Lung (tissue), 16 donors: ENCODE results near the gene CHRNA7. TPM values are rescaled to one million over a fixed set of nuclear protein-coding genes. Genes with fewer than 3 reads are reported as not detected.

ENCODE experiments used
- ATAC-seq: fragments of 200-7000 bp; cut with Tn5 transposase; one replicate; pipeline ENCODE4 v1.9.1; 2020; ENCODE audit warnings: moderate number of reproducible peaks; ENCODE audit not compliant: insufficient read depth, low FRiP score
- DNase-seq, 3 donors: peaks; one replicate each; pipeline ENCODE4 v3.0.0-alpha.2; 2013 to 2017
- H3K27ac ChIP-seq, 2 donors: one replicate each; pipeline ENCODE4 v1.5.1; 2013; ENCODE audit warnings: mild to moderate bottlenecking in 2 of 2, moderate library complexity in 2 of 2, control low read depth in 1 of 2, inconsistent platforms in 1 of 2, low read depth in 1 of 2, low read length in 1 of 2
- H3K27me3 ChIP-seq, 3 donors: one replicate each; pipeline ENCODE4 v1.5.1; 2013; ENCODE audit warnings: low read length in 2 of 3; ENCODE audit not compliant: control insufficient read depth in 3 of 3, insufficient read depth in 3 of 3
- H3K36me3 ChIP-seq, 4 donors: one replicate each; pipeline ENCODE4 v1.5.1; 2013; ENCODE audit warnings: low read length in 4 of 4, mild to moderate bottlenecking in 1 of 4, moderate library complexity in 1 of 4; ENCODE audit not compliant: control insufficient read depth in 4 of 4, insufficient read depth in 4 of 4
- H3K4me1 ChIP-seq, 5 donors: one replicate each; pipeline ENCODE4 v1.5.1; 2013; ENCODE audit warnings: low read length in 5 of 5, mild to moderate bottlenecking in 2 of 5, moderate library complexity in 1 of 5; ENCODE audit not compliant: control insufficient read depth in 5 of 5, insufficient read depth in 5 of 5
- H3K4me3 ChIP-seq: one replicate; pipeline ENCODE4 v1.5.1; 2013; ENCODE audit warnings: mild to moderate bottlenecking, control low read depth, moderate library complexity
- H3K9ac ChIP-seq, 2 donors: one replicate each; pipeline ENCODE4 v1.5.1; 2013; ENCODE audit warnings: low read length in 2 of 2, control low read depth in 1 of 2; ENCODE audit not compliant: insufficient read depth in 1 of 2
- H3K9me3 ChIP-seq, 4 donors: one replicate each; pipeline ENCODE4 v1.5.1; 2013; ENCODE audit warnings: low read length in 3 of 4, mild to moderate bottlenecking in 1 of 4, moderate library complexity in 1 of 4; ENCODE audit not compliant: control insufficient read depth in 4 of 4, insufficient read depth in 3 of 4
- CTCF ChIP-seq: IDR thresholded peaks from 2 replicates; pipeline ENCODE4 v1.5.1; 2012; ENCODE audit warnings: mild to moderate bottlenecking; ENCODE audit errors: control extremely low read depth, extremely low read depth
- WGBS, 2 donors: extraction: QIAGEN DNeasy Blood & Tissue Kit; methylation state at CpG; one replicate each; pipeline ENCODE4 v1.1.7; 2013; 5-methylcytosine and 5-hydroxymethylcytosine counted together
- long read RNA-seq, 5 donors: transcript quantifications; one replicate each; lab custom pipeline, GENCODE V29; 2026
- polyA plus RNA-seq, 2 donors: library from polyadenylated mRNA; stranded (reverse); fragments of 200-250 nt; gene quantifications; one replicate each; pipeline ENCODE4 v1.2.1, GENCODE V29; 2013
- total RNA-seq, 2 donors: library from RNA; depleted of rRNA in 1 of 2; stranded (reverse); fragments of >200 nt in 1 of 2; gene quantifications; one replicate each; pipeline ENCODE4 v1.2.1, GENCODE V29; 2014 to 2021
- donor health status: control.
- donor health status: control.
- donor health status: Bipolar disorder and iron deficiency.
- donor health status: healthy.
- donor health status: DM: yes; HTN: yes; CAD: no.

CHRNA7 gene
- 1 to 10 TPM; 1.6 to 2.7 TPM for total RNA-seq
- 1 to 10 TPM in 1 of 2 donors, under 1 TPM in 1; 0.30 to 1.1 TPM for polyA plus RNA-seq
- long read RNA-seq, donor 1, full-length matches to known transcripts: 29 of 29 reads
- long read RNA-seq, donor 1, partial matches to known transcripts: 0 of 29 reads
- long read RNA-seq, donor 1, other reads (novel, unspliced or antisense): 0 of 29 reads
- long read RNA-seq, donor 2, full-length matches to known transcripts: 18 of 18 reads
- long read RNA-seq, donor 2, partial matches to known transcripts: 0 of 18 reads
- long read RNA-seq, donor 2, other reads (novel, unspliced or antisense): 0 of 18 reads
- long read RNA-seq, donor 3, full-length matches to known transcripts: 14 of 14 reads
- long read RNA-seq, donor 3, partial matches to known transcripts: 0 of 14 reads
- long read RNA-seq, donor 3, other reads (novel, unspliced or antisense): 0 of 14 reads
- long read RNA-seq, donor 4, full-length matches to known transcripts: 19 of 19 reads
- long read RNA-seq, donor 4, partial matches to known transcripts: 0 of 19 reads
- long read RNA-seq, donor 4, other reads (novel, unspliced or antisense): 0 of 19 reads
- long read RNA-seq, donor 5, full-length matches to known transcripts: 44 of 44 reads
- long read RNA-seq, donor 5, partial matches to known transcripts: 0 of 44 reads
- long read RNA-seq, donor 5, other reads (novel, unspliced or antisense): 0 of 44 reads

GRCh38 chr15:32029862-32030781, at the start of gene CHRNA7:
Gene CHRNA7 (plus strand): TSS chr15:32030515. CDS start chr15:32030595, 80 bp downstream.
- ATAC-seq (peak; percentile 78), DNase-seq (peak; percentile 68 to 87 (median 87))
- H3K27ac ChIP-seq: no peak within 1 kb of the TSS
- TF ChIP-seq CTCF: no peak
- no peak within 1 kb of the TSS for H3K9ac ChIP-seq
- H3K4me1 ChIP-seq: peaks cover 0 to 14% (median 3%) of the 10 kb centered on the region in 5 donors
- WGBS, 2 donors: 0 to 1% methylated on average over 46 to 92 of the region's 92 CpGs
- peak within 1 kb of the TSS; percentile 43 for H3K4me3 ChIP-seq
- peaks cover 0 to 1% (median 0%) of the 10 kb centered on the region in 4 donors for H3K9me3 ChIP-seq
- H3K36me3 ChIP-seq: no peaks in the 10 kb centered on the region
- H3K27me3 ChIP-seq: peaks cover 0 to 4% (median 2%) of the 10 kb centered on the region in 3 donors

GRCh38 chr15:31985607-31986006, 44.7 kb upstream of the CHRNA7 start:
- H3K4me3 ChIP-seq: no peak overlapping the region
- 20 to 28% methylated on average over 4 of the region's 4 CpGs for WGBS, 2 donors

GRCh38 chr15:31993062-31993461, 37.3 kb upstream of the CHRNA7 start:
- H3K9ac ChIP-seq: no peak overlapping the region
- H3K27ac ChIP-seq: no peak overlapping the region
- no peaks in the 10 kb centered on the region for H3K4me1 ChIP-seq
- DNase-seq (no peak), ATAC-seq (no peak)
- peaks cover 0 to 5% (median 0%) of the 10 kb centered on the region in 4 donors for H3K9me3 ChIP-seq
- H3K4me3 ChIP-seq: no peak overlapping the region
- TF ChIP-seq CTCF: no peak
- H3K27me3 ChIP-seq: no peaks in the 10 kb centered on the region
- no peaks in the 10 kb centered on the region for H3K36me3 ChIP-seq
- WGBS, 2 donors: 90 to 95% methylated on average over 4 of the region's 4 CpGs

More at GRCh38 chr15:31985607-31986006, 44.7 kb upstream of the CHRNA7 start:
- Histone ChIP-seq H3K27me3 (no peaks in the 10 kb centered on the region), H3K4me1 (no peaks in the 10 kb centered on the region), H3K27ac (no peak overlapping the region), H3K36me3 (no peaks in the 10 kb centered on the region), H3K9ac (no peak overlapping the region), H3K9me3 (peaks cover 0 to 5% (median 0%) of the 10 kb centered on the region in 4 donors)
- DNase-seq (no peak), ATAC-seq (no peak)
- no peak for TF ChIP-seq CTCF
